Measurements from ENCODE around the gene GALNT12. TPM values are rescaled to one million over a fixed set of nuclear protein-coding genes. Genes with fewer than 3 reads are reported as not detected.

Gene GALNT12
- total RNA-seq, 2 donors from 2014 or later: 9.0 to 10.2 TPM

GRCh38 chr9:98894761-98895160 is 87.3 kb downstream of the GALNT12 start:
- no peak overlapping the region for H3K4me3 ChIP-seq
- DNase-seq (ENCODE audit: low spot score): no peak
- no peaks in the 10 kb centered on the region for H3K9me3 ChIP-seq
- no peak for TF ChIP-seq POLR2AphosphoS5 (IDR thresholded peaks at IDR 0.05)
- no peak for TF ChIP-seq CTCF (IDR thresholded peaks at IDR 0.05)
- no peak for TF ChIP-seq POLR2A (IDR thresholded peaks at IDR 0.05)
- no peaks in the 10 kb centered on the region for H3K36me3 ChIP-seq
- H3K27me3 ChIP-seq (replicated peaks; ENCODE audit: insufficient read depth): no peaks in the 10 kb centered on the region
- WGBS: 79% methylated on average over 3 of the region's 3 CpGs
- no peak overlapping the region for H3K27ac ChIP-seq
- H3K4me1 ChIP-seq (replicated peaks): no peaks in the 10 kb centered on the region
- intact Hi-C loops (cut with DNase I): no loop called here

- no peak for DNase-seq (ENCODE audit: low spot score)
- H3K4me3 ChIP-seq: no peak overlapping the region
- no peaks in the 10 kb centered on the region for H3K4me1 ChIP-seq (replicated peaks)
- no peak overlapping the region for H3K27ac ChIP-seq
- WGBS: 92% methylated on average over 2 of the region's 2 CpGs
- no peaks in the 10 kb centered on the region for H3K36me3 ChIP-seq
- intact Hi-C loops (cut with DNase I): no loop called here
- H3K27me3 ChIP-seq (replicated peaks; ENCODE audit: insufficient read depth): no peaks in the 10 kb centered on the region
- TF ChIP-seq CTCF (IDR thresholded peaks at IDR 0.05): no peak
- no peak for TF ChIP-seq POLR2AphosphoS5 (IDR thresholded peaks at IDR 0.05)
- no peak for TF ChIP-seq POLR2A (IDR thresholded peaks at IDR 0.05)
- no peaks in the 10 kb centered on the region for H3K9me3 ChIP-seq
These were observed 89.2 kb downstream of the GALNT12 start for GRCh38 chr9:98896632-98897031.

GRCh38 chr9:98897745-98898144 is 90.3 kb downstream of the GALNT12 start:
- no peak overlapping the region for H3K27ac ChIP-seq
- H3K36me3 ChIP-seq: no peaks in the 10 kb centered on the region
- WGBS: 41% methylated on average over 1 of the region's 1 CpG
- intact Hi-C loops (cut with DNase I): no loop called here
- no peaks in the 10 kb centered on the region for H3K27me3 ChIP-seq (replicated peaks; ENCODE audit: insufficient read depth)
- no peaks in the 10 kb centered on the region for H3K9me3 ChIP-seq
- DNase-seq (ENCODE audit: low spot score): no peak
- no peaks in the 10 kb centered on the region for H3K4me1 ChIP-seq (replicated peaks)
- no peak for TF ChIP-seq CTCF (IDR thresholded peaks at IDR 0.05)
- TF ChIP-seq POLR2AphosphoS5 (IDR thresholded peaks at IDR 0.05): no peak
- TF ChIP-seq POLR2A (IDR thresholded peaks at IDR 0.05): no peak
- H3K4me3 ChIP-seq: no peak overlapping the region

GRCh38 chr9:98899408-98900056 is 92.1 kb downstream of the GALNT12 start:
- intact Hi-C loops (cut with DNase I): no loop called here
- TF ChIP-seq POLR2AphosphoS5 (IDR thresholded peaks at IDR 0.05) (no peak), CTCF (IDR thresholded peaks at IDR 0.05) (no peak), POLR2A (IDR thresholded peaks at IDR 0.05) (no peak)
- WGBS: 37% methylated on average over 4 of the region's 4 CpGs

More at GRCh38 chr9:98899408-98900056, 92.1 kb downstream of the GALNT12 start:
- no peaks in the 10 kb centered on the region for H3K36me3 ChIP-seq
- H3K27ac ChIP-seq: no peak overlapping the region
- no peaks in the 10 kb centered on the region for H3K9me3 ChIP-seq
- H3K27me3 ChIP-seq (replicated peaks; ENCODE audit: insufficient read depth): no peaks in the 10 kb centered on the region
- no peak overlapping the region for H3K4me3 ChIP-seq
- DNase-seq (ENCODE audit: low spot score): no peak
- H3K4me1 ChIP-seq (replicated peaks): no peaks in the 10 kb centered on the region

Other genes with a start within 250 kb of the GALNT12 start
- gene GABBR2, start 98.7 kb upstream of the GALNT12 start, total RNA-seq: under 1 TPM in 1 of 2 donors, not detected in 1; 0.97 TPM
- gene ANKS6, start 11.1 kb upstream of the GALNT12 start, total RNA-seq: 10 to 100 TPM; 11.6 to 18.8 TPM
- gene COL15A1, start 136.2 kb downstream of the GALNT12 start, total RNA-seq: 10 to 100 TPM; 10.3 to 79.9 TPM

All from prostate gland (tissue), 2 donors.